Neural cell (in vitro differentiated cells): ENCODE results near the gene PDIA2. TPM values are rescaled to one million over a fixed set of nuclear protein-coding genes. Genes with fewer than 3 reads are reported as not detected.

Experiments used
- H2AFZ ChIP-seq: fragments of 200-600, 300-800 bp; sonication (generic), shearing (Covaris generic); 2 replicates; pipeline ENCODE4 v1.6.0; 2014; ENCODE audit warnings: low read depth, mild to moderate bottlenecking, antibody characterized with exemption, low read length, moderate library complexity
- H3F3A ChIP-seq: fragments of 200-600 bp; shearing (Covaris generic); 2 replicates; pipeline ENCODE4 v1.6.1; 2016; ENCODE audit warnings: mild to moderate bottlenecking, moderate library complexity, mixed read lengths, antibody characterized with exemption, low read length; ENCODE audit not compliant: insufficient read depth, poor library complexity, severe bottlenecking
- H3K27ac ChIP-seq: fragments of 200-600, 300-800 bp; sonication (generic), shearing (Covaris generic); 2 replicates; pipeline ENCODE4 v1.5.1; 2014; ENCODE audit warnings: mild to moderate bottlenecking, low read length, moderate library complexity
- H3K27me3 ChIP-seq: fragments of 300-800, 200-600 bp; sonication (generic), shearing (Covaris generic); 2 replicates; pipeline ENCODE4 v1.6.0; 2014; ENCODE audit warnings: mild to moderate bottlenecking, low read depth, low read length, moderate library complexity; ENCODE audit not compliant: insufficient read depth
- H3K36me3 ChIP-seq: fragments of 300-800, 200-600 bp; sonication (generic), shearing (Covaris generic); 2 replicates; pipeline ENCODE4 v1.5.1; 2014; ENCODE audit warnings: mild to moderate bottlenecking, antibody characterized with exemption, low read length, moderate library complexity; ENCODE audit not compliant: insufficient read depth
- H3K4me2 ChIP-seq: fragments of 300-800, 200-600 bp; sonication (generic), shearing (Covaris generic); 2 replicates; pipeline ENCODE4 v1.6.0; 2014; ENCODE audit warnings: mild to moderate bottlenecking, low read length
- H3K4me3 ChIP-seq: fragments of 300-800, 200-600 bp; sonication (generic), shearing (Covaris generic); 2 replicates; pipeline ENCODE4 v1.5.1; 2014; ENCODE audit warnings: mild to moderate bottlenecking, low read length, moderate library complexity
- H3K79me2 ChIP-seq: fragments of 200-600 bp; shearing (Covaris generic); replicated peaks from 2 replicates; pipeline ENCODE4 v1.6.0; 2014; ENCODE audit warnings: mild to moderate bottlenecking, low read length, moderate library complexity; ENCODE audit not compliant: insufficient read depth
- H3K9ac ChIP-seq: fragments of 300-800, 200-600 bp; sonication (generic), shearing (Covaris generic); 2 replicates; pipeline ENCODE4 v1.6.1; 2016; ENCODE audit warnings: mild to moderate bottlenecking, low read length, mixed read lengths
- H3K9me2 ChIP-seq: fragments of 200-600 bp; shearing (Covaris generic); 2 replicates; pipeline ENCODE4 v1.6.1; 2016; ENCODE audit warnings: mild to moderate bottlenecking, low read length, mixed read lengths; ENCODE audit not compliant: insufficient read depth
- H3K9me3 ChIP-seq: fragments of 200-600, 300-800 bp; sonication (generic), shearing (Covaris generic); 2 replicates; pipeline ENCODE4 v1.6.1; 2016; ENCODE audit warnings: mild to moderate bottlenecking, mixed run types, low read length, moderate library complexity, mixed read lengths
- H4K20me1 ChIP-seq: fragments of 200-600 bp; shearing (Covaris generic); 2 replicates; pipeline ENCODE4 v1.6.1; 2016; ENCODE audit warnings: mild to moderate bottlenecking, mixed run types; ENCODE audit not compliant: insufficient read depth
- CTCF ChIP-seq: fragments of 450-650 bp; IDR thresholded peaks from 2 replicates; pipeline ENCODE4 v1.5.1; 2014; ENCODE audit warnings: antibody characterized with exemption, mild to moderate bottlenecking, moderate library complexity; ENCODE audit not compliant: poor library complexity, severe bottlenecking
- EP300 ChIP-seq: fragments of 450-650 bp; conservative IDR thresholded peaks from 2 replicates; pipeline ENCODE4 v1.6.1; 2014; ENCODE audit warnings: antibody characterized with exemption, mild to moderate bottlenecking, moderate library complexity; ENCODE audit not compliant: poor library complexity, severe bottlenecking
- EZH2 ChIP-seq: fragments of 200-600, 300-800 bp; shearing (Covaris generic), sonication (generic); IDR thresholded peaks from 2 replicates; pipeline ENCODE4 v1.6.1; 2014; ENCODE audit warnings: antibody characterized with exemption, low read length, borderline replicate concordance, mild to moderate bottlenecking; ENCODE audit not compliant: insufficient read depth, poor library complexity, severe bottlenecking
- MXI1 ChIP-seq: fragments of 450-650 bp; conservative IDR thresholded peaks from 2 replicates; pipeline ENCODE4 v1.6.1; 2014; ENCODE audit warnings: antibody characterized with exemption, mild to moderate bottlenecking; ENCODE audit not compliant: poor library complexity, severe bottlenecking
- POLR2AphosphoS5 ChIP-seq: IDR thresholded peaks from 2 replicates; pipeline ENCODE4 v1.6.1; 2012
- RAD21 ChIP-seq: fragments of 450-650 bp; conservative IDR thresholded peaks from 2 replicates; pipeline ENCODE4 v1.6.1; 2014; ENCODE audit warnings: antibody characterized with exemption, mild to moderate bottlenecking, moderate library complexity
- SMC3 ChIP-seq: fragments of 450-650 bp; conservative IDR thresholded peaks from 2 replicates; pipeline ENCODE4 v1.6.1; 2014; ENCODE audit warnings: antibody characterized with exemption, mild to moderate bottlenecking, moderate library complexity; ENCODE audit not compliant: poor library complexity
- TAF1 ChIP-seq: IDR thresholded peaks from 2 replicates; pipeline ENCODE4 v1.6.1; 2012; ENCODE audit warnings: low read depth
- polyA plus RNA-seq: library from polyadenylated mRNA; depleted of rRNA; stranded (reverse); fragments of >200 nt; gene quantifications from 2 replicates; pipeline ENCODE4 v1.2.3, GENCODE V29; 2014
- TF ChIP-seq, protein P1 (sequence below): IDR thresholded peaks from 2 replicates; pipeline ENCODE4 v1.6.1; 2012; ENCODE audit warnings: borderline replicate concordance

Gene PDIA2
- polyA plus RNA-seq, 1 donor from 2014 or later = 109 TPM

GRCh38 chr16:245105-245504, 37.9 kb upstream of the PDIA2 start:
- Histone ChIP-seq H3K9me2 (no peaks in the 10 kb centered on the region), H3K36me3 (no peaks in the 10 kb centered on the region), H3K4me3 (no peak overlapping the region), H3K4me2 (no peak overlapping the region), H2AFZ (no peak overlapping the region), H3K27ac (no peak overlapping the region), H3K79me2 (peaks cover 13% of the 10 kb centered on the region), H4K20me1 (no peaks in the 10 kb centered on the region), H3F3A (no peaks in the 10 kb centered on the region), H3K9me3 (no peaks in the 10 kb centered on the region), H3K27me3 (no peaks in the 10 kb centered on the region), H3K9ac (no peak overlapping the region)
- TF ChIP-seq TAF1 (no peak), CTCF (no peak)

GRCh38 chr16:247027-247426, 35.9 kb upstream of the PDIA2 start:
- Histone ChIP-seq H3F3A (no peaks in the 10 kb centered on the region), H3K4me3 (no peak overlapping the region), H3K9ac (no peak overlapping the region), H3K27me3 (no peaks in the 10 kb centered on the region), H3K36me3 (no peaks in the 10 kb centered on the region), H3K9me3 (no peaks in the 10 kb centered on the region), H3K27ac (no peak overlapping the region), H3K4me2 (no peak overlapping the region), H2AFZ (no peak overlapping the region), H4K20me1 (no peaks in the 10 kb centered on the region), H3K79me2 (peaks cover 6% of the 10 kb centered on the region), H3K9me2 (no peaks in the 10 kb centered on the region)
- no peak for TF ChIP-seq TAF1
- TF ChIP-seq EP300 = no peak
- no peak for TF ChIP-seq CTCF
- TF ChIP-seq SMC3 = no peak
- no peak for TF ChIP-seq POLR2AphosphoS5
- TF ChIP-seq EZH2 = no peak
- no peak for TF ChIP-seq RAD21
- TF ChIP-seq MXI1 = no peak
- TF ChIP-seq, protein P1, sequence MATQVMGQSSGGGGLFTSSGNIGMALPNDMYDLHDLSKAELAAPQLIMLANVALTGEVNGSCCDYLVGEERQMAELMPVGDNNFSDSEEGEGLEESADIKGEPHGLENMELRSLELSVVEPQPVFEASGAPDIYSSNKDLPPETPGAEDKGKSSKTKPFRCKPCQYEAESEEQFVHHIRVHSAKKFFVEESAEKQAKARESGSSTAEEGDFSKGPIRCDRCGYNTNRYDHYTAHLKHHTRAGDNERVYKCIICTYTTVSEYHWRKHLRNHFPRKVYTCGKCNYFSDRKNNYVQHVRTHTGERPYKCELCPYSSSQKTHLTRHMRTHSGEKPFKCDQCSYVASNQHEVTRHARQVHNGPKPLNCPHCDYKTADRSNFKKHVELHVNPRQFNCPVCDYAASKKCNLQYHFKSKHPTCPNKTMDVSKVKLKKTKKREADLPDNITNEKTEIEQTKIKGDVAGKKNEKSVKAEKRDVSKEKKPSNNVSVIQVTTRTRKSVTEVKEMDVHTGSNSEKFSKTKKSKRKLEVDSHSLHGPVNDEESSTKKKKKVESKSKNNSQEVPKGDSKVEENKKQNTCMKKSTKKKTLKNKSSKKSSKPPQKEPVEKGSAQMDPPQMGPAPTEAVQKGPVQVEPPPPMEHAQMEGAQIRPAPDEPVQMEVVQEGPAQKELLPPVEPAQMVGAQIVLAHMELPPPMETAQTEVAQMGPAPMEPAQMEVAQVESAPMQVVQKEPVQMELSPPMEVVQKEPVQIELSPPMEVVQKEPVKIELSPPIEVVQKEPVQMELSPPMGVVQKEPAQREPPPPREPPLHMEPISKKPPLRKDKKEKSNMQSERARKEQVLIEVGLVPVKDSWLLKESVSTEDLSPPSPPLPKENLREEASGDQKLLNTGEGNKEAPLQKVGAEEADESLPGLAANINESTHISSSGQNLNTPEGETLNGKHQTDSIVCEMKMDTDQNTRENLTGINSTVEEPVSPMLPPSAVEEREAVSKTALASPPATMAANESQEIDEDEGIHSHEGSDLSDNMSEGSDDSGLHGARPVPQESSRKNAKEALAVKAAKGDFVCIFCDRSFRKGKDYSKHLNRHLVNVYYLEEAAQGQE = no peak
